Stimulated activated CD4-positive, alpha-beta T cell treated with anti-CD3 and anti-CD28 coated beads, Interleukin-2, amount 100 ng/mL, for 48 hours (primary cell): ENCODE data around the gene GRPEL1.

Experiments
- DNase-seq, 2 donors: peaks; one replicate each; pipeline ENCODE4 v3.0.0-alpha.2; 2020

Gene GRPEL1

GRCh38 chr4:7043284-7044136, 24.4 kb downstream of the GRPEL1 start, which contains the start of gene TADA2B:
TADA2B (plus strand) TSS chr4:7043372; CDS start chr4:7043580, 208 bp downstream.
- peak; percentile 28 to 38 for DNase-seq

DNA sequence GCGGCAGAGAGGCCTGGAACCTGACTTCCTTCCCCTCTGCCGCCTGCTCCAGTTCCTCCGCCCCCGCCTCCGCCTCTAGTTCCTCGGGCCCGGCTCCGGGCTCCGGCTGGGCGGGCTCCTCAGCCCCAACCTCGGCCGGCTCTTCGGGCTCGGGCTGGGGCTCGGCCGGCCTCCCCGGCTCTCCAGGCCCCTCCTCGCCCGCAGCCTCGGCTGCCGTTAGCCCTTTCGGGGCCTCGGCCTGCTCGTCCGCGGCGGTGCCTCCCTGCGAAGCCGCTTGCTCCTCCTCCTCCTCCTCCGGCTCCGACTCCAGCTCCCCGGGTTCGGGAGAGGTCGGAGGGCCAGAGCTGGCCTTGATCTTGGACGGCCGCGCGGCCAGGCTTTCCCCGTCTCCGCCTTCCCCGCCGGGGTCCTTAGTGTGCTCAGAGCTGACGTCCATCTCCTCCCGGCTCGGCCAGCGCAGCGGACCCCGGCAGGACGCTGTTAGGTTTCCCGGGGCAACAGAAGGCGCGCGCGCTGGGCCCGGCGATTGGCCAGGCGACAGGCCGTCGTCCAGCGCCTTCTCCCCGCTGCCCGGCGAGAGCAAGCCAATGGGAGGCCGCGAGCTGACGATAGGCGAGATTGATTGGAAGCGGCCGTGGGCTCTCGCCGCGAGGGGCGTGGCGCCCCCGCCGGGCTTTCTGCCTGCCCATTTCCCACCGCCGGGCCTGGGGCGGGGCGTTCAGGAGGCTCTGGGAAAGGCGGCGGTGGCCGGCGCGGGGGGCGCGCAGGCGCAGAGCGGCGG, 25.2 kb downstream of the GRPEL1 start:
- DNase-seq, result peak; percentile 91

GRCh38 chr4:7041801-7042502, 25.9 kb downstream of the GRPEL1 start:
- no peak for DNase-seq

DNA sequence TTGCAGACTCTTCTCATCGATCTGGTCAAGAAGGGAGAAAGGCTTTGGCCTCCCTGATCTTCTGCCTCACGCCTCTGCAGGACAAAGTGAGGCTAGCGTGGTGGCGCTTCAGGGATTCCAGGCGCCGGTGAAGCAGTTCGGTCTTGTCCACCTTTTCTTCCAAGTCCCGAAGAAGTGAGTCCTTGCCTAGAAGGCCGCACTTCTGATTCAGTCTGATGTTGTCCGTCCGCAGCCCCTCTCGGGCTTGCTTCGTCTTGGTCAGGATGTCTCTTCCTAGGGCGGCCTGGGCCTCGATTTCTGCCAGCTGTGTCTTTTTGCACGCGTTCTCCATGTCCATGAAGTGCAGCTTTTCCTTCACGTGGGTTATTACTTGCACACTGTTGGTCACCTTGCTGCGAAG, 26.6 kb downstream of the GRPEL1 start:
- no peak for DNase-seq

GRCh38 chr4:7040765-7041164, 27.1 kb downstream of the GRPEL1 start:
- DNase-seq, result no peak

DNA sequence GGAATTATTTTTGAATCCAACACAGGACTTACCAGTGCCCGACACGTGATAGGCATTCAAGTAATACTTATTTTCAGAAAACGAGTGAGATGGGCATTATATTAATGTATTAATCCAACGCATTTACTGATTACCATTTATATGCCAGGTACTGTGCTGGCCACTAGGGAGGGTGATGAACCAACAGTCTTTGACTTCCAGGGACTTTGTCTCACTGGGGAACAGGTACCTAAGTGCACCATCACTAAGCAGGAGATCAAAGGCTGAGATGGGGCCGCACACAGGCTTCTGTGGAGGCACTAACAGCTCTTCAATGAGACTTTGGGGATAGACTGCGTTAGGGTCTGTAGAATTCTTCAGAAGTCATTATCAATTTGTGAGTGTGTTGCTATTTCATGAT, 30.4 kb downstream of the GRPEL1 start:
- DNase-seq, result no peak

GRCh38 chr4:7034262-7035081, 33.4 kb downstream of the GRPEL1 start:
- DNase-seq, result no peak

GRCh38 chr4:7032596-7032995, 35.3 kb downstream of the GRPEL1 start:
- no peak for DNase-seq

DNA sequence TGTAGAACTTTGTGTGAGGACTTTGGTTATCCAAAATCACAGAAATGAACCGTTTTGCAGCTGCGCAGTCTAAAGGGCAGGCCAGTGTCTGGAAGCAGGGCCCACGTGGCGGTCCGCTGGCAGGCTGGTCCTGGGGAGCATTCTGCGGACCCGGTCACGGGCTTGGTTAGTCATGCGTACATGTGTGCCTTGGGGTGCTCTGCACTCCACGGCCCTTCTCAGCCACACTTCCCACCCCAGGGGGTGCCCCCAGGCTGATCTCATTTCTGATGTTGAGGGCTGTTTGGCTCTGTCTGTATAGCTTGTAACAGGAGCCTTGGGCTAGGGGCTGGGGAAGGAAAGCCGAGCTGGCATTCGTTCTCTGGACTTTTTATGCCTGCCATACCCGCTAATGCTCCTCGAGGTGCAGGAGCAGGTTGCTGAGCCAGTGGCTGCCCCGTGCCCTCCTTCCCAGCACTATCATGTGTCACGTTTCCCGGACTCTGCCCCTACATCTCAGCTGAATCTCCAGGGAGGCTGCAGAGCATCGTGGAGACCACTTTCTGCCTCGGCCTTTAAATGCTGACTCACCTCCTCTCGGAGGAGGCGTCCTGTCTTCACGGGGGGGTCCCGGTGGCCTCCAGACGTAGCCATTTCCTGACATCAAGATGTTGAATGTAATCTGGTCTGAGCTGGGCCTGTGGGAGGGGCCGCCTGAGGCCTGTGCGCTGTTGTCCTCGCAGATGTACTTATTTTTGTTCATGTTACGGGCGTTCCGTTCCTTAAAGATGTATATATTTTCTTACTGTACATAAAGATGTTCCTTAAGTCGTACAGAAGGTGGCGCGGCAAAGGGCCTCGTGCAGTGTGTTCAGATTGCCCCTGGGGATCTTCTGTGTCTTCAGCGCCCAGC, 36.1 kb downstream of the GRPEL1 start:
- DNase-seq, result no peak

DNA sequence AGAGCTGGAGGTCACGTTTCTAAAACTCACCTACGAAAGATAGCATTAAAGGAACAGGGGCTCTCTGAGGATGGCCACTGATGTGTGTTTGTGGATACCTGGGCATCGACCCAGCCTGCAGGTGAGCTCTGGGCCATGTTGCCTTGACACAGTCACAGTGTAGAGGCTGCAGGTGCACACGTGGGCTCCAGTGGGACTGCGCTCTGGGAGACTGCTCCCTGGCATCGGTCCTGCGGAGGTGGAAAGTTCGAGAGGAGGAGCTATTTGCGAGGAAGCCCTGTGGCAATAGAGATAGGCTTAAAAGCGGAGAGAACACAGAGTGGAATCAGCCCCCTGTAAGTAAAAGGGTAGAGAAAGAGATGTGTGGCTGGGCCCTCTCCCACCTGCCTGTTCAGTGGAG, 37.0 kb downstream of the GRPEL1 start:
- DNase-seq, result no peak

GRCh38 chr4:7029921-7030320, 37.9 kb downstream of the GRPEL1 start:
- no peak for DNase-seq

DNA sequence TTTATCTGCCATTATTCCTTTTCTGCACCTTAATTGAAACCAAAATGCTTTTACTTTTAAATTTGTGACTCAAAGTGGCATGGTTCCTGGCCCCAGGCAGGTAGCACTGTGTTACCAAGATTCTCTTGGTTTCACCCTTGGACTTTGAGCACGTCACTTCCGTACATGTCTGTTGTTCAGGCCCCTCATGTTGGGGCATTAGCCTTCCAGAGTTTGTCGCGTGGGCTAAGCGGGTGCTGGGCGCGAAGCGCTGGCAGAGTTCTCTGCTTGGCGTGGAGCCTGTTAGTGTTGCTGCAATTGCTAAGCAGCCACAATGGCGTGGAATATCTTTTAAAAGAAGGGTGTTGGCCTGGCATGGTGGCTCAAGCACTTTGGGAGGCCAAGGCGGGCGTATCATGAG, 38.7 kb downstream of the GRPEL1 start:
- DNase-seq, result no peak

- no peak for DNase-seq
Observed at GRCh38 chr4:7027913-7028312, 40.0 kb downstream of the GRPEL1 start.

- DNase-seq, result no peak
Observed at GRCh38 chr4:7027284-7027683, 40.6 kb downstream of the GRPEL1 start.

DNA sequence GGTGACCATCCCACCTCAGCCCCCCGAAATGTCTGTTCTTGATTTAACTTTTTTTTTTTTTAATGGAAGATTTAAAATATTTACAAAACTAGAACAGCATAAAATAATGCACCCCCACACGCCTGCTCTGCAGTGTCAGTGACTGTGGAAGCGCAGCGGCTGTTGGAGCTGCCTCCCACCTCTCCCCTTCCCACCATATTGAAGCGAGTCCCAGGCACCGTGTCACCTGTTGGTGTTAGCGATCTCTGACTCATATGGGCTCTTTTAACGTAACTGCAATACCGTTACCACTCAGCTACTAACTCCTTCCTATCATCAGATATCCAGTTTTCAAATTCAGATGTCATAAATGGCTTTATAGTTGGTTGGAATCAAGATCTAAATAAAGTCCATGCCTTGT, 41.8 kb downstream of the GRPEL1 start:
- no peak for DNase-seq

DNA sequence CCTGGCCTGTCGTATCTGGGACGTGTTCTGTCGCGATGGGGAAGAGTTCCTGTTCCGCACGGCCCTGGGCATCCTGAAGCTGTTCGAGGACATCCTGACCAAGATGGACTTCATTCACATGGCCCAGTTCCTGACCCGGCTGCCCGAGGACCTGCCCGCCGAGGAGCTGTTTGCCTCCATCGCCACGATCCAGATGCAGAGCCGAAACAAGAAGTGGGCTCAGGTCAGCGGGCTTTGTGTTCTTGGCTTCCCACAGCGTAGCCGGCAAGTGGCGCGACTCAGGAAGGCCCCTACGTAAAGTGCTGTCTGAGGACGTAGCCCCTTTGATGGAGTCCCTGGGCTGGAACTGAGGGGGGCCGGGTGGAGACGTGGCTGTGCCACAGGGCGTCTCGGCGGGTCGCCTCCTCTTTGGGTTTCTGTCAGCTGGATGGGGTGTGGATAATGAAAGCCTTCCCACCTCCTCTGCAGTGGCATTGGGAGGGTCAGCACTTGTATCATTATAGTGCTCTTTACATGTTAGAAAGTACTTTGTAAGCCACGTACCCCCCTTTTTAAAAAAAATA, 42.7 kb downstream of the GRPEL1 start:
- DNase-seq, result no peak

- no peak for DNase-seq
Observed at GRCh38 chr4:7024336-7024890, 43.5 kb downstream of the GRPEL1 start.

DNA sequence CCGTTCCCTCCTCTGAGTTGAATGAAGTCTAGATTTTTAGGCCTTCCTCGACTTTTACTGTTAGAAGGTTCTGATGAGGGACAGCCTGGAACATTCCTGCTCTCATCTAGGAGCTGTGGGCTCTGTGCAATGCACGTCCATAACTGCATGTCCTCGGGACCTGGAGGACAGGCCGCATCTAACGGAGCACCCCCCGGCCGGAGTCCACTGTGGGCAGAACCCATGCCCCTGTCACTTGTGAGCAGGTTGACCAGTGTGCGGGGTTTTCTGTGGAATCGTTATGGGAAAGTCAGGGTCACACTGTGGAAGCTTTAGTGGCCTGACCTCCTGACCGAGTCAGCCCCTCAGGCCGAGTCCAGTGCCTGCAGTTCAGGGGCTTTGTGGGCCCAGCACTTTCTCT, 44.0 kb downstream of the GRPEL1 start:
- no peak for DNase-seq

DNA sequence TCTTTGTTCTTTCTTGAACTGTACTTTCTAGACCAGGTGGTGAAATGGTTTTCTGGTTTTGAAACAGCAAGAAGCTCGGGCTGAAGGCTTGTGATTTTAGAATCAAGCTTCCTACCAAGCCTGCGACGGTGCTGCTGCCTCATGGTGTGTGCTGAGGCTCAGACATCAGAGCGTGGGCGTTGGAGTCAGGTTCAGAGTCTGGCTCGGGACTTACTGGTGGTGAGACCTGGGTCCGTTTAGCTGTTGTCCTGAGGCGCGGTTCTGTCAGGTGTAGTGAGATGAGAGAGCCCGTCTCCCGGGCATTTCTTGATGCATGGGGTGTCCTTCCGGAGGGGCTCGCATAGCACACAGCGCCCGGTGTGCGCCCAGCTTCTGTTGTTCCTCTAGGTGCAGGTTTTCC, 44.4 kb downstream of the GRPEL1 start:
- no peak for DNase-seq

DNA sequence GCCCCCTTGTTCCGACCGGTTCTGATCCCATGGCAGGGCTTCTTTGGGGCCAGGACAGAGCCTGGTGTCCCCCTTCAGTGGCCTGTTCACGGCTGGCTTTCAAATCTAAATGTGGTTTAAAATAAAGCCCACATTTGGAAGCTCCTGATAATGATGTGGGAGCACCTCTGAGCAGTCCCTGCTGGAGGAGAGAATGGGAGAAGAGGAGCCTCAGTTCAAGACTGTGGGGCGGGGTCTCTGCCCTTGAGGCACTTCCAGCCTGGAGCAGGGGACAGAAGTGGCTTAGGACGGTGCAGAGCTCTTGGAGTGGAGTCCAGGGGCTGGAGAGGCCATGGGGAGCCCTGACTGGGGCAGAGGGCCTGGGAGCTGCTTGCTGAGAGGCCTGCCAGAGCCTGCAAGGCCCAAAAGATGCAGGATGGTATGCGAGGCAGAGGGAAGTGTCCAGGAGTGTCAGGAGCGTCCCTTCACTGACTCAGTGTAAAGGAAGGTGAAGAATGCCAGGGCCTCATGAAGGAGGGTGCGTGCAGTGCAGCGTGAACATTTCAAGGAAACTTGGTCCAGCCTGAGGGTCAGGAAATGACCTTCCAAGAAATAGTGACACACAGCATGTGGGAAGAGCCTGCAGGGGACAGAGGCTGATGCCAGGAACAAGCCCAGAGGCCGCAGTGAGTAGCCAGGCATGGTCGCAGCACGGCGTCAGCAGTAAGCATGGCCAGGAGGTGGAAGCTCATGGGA, 45.8 kb downstream of the GRPEL1 start:
- no peak for DNase-seq
